Naive B cell (primary cell): ENCODE results near the gene CD276. TPM values are rescaled to one million over a fixed set of nuclear protein-coding genes. Genes with fewer than 3 reads are reported as not detected.

Experiments
- ATAC-seq, 2 donors: fragments of 150-1000 bp; cut with Tn5 transposase; 2 replicates each; pipeline ENCODE4 v1.10.0; 2021; ENCODE audit warnings: low read depth in 2 of 2, mild to moderate bottlenecking in 2 of 2, moderate library complexity in 2 of 2
- DNase-seq: peaks from one replicate; pipeline ENCODE4 v3.0.0; 2022
- H3K27ac Mint-ChIP-seq, 6 donors: one replicate each; pipeline ENCODE4 v1.8.0; 2020 to 2022; ENCODE audit warnings: mild to moderate bottlenecking in 6 of 6, mixed read lengths in 6 of 6, moderate library complexity in 5 of 6, inconsistent platforms in 2 of 6
- H3K27me3 Mint-ChIP-seq, 3 donors: one replicate each; pipeline ENCODE4 v1.8.0; 2021 to 2022; ENCODE audit warnings: mixed read lengths in 3 of 3, mild to moderate bottlenecking in 1 of 3
- H3K36me3 Mint-ChIP-seq, 2 donors: one replicate each; pipeline ENCODE4 v1.8.0; 2020 to 2022; ENCODE audit warnings: mixed read lengths in 2 of 2, inconsistent platforms in 1 of 2, mild to moderate bottlenecking in 1 of 2
- H3K4me1 Mint-ChIP-seq, 3 donors: one replicate each; pipeline ENCODE4 v1.8.0; 2020 to 2022; ENCODE audit warnings: mixed read lengths in 3 of 3, inconsistent platforms in 1 of 3, mild to moderate bottlenecking in 1 of 3, moderate library complexity in 1 of 3
- H3K4me3 Mint-ChIP-seq, 8 donors: one replicate each; pipeline ENCODE4 v1.8.0; 2020 to 2022; ENCODE audit warnings: mild to moderate bottlenecking in 8 of 8, mixed read lengths in 8 of 8, moderate library complexity in 8 of 8, inconsistent platforms in 2 of 8
- H3K9me3 Mint-ChIP-seq, 7 donors: one replicate each; pipeline ENCODE4 v1.8.0; 2020 to 2022; ENCODE audit warnings: mixed read lengths in 7 of 7, mild to moderate bottlenecking in 5 of 7, inconsistent platforms in 2 of 7, moderate library complexity in 1 of 7
- polyA plus RNA-seq, 6 donors: library from polyadenylated mRNA; unstranded; fragments of 300-500 nt; fragmentation: Illumina TruSeq; gene quantifications; one replicate each; pipeline ENCODE4 v1.2.3, GENCODE V29; 2021; ENCODE audit warnings: low read depth in 6 of 6

The CD276 gene
- polyA plus RNA-seq, 6 donors from 2014 or later = not detected

DNA sequence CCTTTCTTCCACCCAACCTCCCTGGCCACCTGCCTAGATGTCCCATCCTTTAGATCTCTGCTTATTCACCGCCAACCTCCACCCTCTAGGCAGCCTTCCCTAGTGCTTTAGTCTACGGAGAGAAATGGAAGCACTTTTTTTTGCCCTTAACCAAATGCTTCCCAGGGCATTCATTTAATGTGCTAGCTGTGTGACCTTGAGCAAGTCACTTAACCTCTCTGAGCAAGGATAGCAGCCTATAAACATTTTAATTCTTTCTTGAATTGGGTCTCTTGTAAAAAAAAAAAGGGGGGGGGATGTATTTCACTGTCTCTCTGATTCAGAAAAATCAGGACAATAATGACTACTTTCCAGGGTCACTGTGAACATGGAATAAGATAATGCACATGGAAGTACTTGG is 72.2 kb downstream of the CD276 start:
- Mint-ChIP-seq H3K9me3 (peaks cover 0 to 3% (median 0%) of the 10 kb centered on the region in 7 donors), H3K4me1 (peaks cover 0 to 7% (median 3%) of the 10 kb centered on the region in 3 donors), H3K4me3 (no peak overlapping the region), H3K36me3 (peaks cover 0 to 14% of the 10 kb centered on the region in 2 donors), H3K27ac (no peak overlapping the region), H3K27me3 (peaks cover 26 to 41% (median 36%) of the 10 kb centered on the region in 3 donors)
- ATAC-seq = no peak
- DNase-seq = no peak

DNA sequence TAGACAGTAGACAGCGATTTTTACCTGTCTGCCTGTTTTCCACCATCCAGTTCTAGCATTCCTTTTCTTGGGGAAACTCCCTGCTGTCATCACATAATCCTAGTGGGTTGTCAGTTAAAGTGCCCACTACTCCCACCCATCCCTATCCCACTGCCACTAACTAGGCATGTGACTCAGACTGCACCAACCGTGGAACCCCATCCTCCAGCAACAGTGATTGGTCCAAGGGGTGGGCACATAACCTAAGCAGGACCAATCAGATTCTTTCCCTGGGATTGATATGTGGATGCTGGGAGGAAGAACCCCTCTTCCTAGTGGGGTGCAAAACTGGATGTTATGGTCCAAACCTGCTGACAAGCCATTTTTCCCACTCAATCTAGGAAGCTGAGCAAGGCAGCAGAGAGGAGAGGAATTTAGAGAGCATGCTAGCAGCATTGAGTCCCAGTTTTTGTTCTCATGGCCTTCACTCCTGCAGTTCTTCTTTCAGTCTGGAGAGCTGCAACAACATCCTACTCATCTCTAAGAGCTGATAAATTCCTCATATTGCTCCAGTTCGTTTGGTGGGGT is 72.8 kb downstream of the CD276 start:
- no peak overlapping the region for H3K4me3 Mint-ChIP-seq
- H3K27ac Mint-ChIP-seq = no peak overlapping the region
- DNase-seq (no peak), ATAC-seq (no peak)
- H3K4me1 Mint-ChIP-seq = peaks cover 0 to 6% (median 3%) of the 10 kb centered on the region in 3 donors
- peaks cover 26 to 38% (median 33%) of the 10 kb centered on the region in 3 donors for H3K27me3 Mint-ChIP-seq
- peaks cover 0 to 3% (median 0%) of the 10 kb centered on the region in 7 donors for H3K9me3 Mint-ChIP-seq
- peaks cover 0 to 14% of the 10 kb centered on the region in 2 donors for H3K36me3 Mint-ChIP-seq

DNA sequence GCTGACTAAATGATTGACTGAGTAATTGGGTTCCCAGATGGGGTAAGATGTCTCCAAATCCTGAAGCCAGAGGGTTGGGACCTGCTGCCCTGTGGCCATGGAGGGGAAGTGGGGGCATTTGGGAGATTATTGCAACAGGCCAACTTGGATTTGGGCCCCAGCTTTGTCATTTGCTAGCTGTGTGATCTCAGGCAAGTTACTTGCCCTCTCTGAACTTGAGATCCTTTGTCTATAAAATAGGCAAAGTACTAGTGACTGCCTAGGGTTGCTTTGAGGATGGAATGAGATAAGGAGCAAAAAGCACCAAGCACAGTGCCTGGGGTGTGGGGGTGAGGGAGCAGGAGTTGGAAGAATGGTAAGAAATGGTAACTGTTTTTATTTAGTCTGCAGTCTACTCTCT is 73.4 kb downstream of the CD276 start:
- Mint-ChIP-seq H3K4me1 (peaks cover 0 to 6% (median 3%) of the 10 kb centered on the region in 3 donors), H3K27ac (no peak overlapping the region)

DNA sequence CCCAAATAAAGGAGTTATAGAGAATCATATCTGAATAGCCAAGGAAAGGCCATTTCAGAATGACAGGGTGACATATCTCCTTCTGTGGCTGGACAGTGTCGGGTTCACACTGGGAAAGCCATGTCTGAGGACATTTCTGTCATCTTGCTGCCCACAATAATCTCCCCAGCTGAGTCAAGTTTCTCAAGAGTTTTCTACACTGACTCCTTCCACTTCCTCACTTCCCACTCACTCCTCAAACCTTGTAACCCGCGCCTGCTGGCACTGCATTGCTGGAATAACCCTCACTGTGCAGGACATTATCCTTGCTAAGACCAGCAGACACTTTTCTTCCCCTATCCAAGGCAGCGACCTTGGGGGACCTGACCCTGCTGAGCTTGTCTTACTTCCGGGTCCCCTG is 74.3 kb downstream of the CD276 start:
- Mint-ChIP-seq H3K27ac (no peak overlapping the region), H3K4me3 (no peak overlapping the region), H3K9me3 (peaks cover 0 to 3% (median 0%) of the 10 kb centered on the region in 7 donors), H3K4me1 (peaks cover 0 to 5% (median 3%) of the 10 kb centered on the region in 3 donors), H3K36me3 (peaks cover 0 to 14% of the 10 kb centered on the region in 2 donors), H3K27me3 (peaks cover 30 to 37% (median 30%) of the 10 kb centered on the region in 3 donors)
- ATAC-seq (no peak), DNase-seq (no peak)

More for the DNA sequence above, 73.4 kb downstream of the CD276 start:
- peaks cover 0 to 14% of the 10 kb centered on the region in 2 donors for H3K36me3 Mint-ChIP-seq
- DNase-seq (no peak), ATAC-seq (no peak)
- H3K9me3 Mint-ChIP-seq = peaks cover 0 to 3% (median 0%) of the 10 kb centered on the region in 7 donors
- peaks cover 26 to 38% (median 33%) of the 10 kb centered on the region in 3 donors for H3K27me3 Mint-ChIP-seq
- H3K4me3 Mint-ChIP-seq = no peak overlapping the region

DNA sequence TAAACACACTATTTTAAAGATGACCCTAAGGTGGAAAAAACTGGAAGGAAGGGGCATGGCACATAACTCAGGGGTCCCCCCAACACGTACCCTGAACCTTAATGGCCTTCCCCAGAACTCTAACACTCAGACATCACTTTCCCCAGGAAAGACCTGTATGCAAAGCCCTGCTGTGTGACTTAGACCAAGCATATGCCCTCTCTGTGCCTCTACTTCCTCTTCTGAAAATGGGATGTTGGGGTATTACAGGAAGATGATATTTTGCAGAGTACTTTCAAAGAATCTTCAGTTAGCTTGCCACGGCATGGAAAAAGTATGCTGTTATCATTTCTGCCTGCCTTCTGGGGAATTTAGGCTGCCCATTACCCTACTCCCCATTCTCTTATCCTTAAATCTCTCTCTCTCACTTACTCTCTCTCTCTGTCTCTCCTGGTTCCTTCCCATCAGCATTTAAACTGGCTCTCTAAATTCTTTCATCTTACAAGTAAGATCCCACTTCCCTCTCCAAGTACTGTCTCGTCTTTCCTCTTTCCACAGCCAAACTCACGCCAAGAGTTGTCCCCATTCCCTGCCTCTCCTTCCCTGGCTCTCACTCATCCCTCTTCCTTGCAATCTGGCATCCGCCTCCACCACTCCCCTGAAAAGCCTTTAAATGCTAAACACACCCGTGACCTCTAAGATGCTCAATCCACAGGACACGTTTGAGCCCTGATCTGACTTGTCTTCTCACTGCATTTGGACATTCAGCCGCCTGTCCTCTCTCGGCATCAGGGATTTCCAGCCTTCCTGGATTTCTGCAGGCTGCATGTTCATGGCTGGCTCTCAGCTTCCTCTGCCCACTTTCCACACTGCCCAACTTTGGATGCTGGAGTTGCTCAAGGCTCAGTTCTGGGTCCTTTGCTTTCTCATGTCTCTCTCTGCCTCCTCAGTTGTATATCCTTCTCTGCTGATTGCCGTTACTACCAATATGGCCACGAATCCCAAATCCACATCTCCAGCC is 76.4 kb downstream of the CD276 start:
- Mint-ChIP-seq H3K4me3 (no peak overlapping the region), H3K27me3 (peaks cover 13 to 20% (median 16%) of the 10 kb centered on the region in 3 donors), H3K36me3 (no peaks in the 10 kb centered on the region), H3K4me1 (no peaks in the 10 kb centered on the region), H3K27ac (no peak overlapping the region), H3K9me3 (no peaks in the 10 kb centered on the region)
- ATAC-seq (no peak), DNase-seq (no peak)

DNA sequence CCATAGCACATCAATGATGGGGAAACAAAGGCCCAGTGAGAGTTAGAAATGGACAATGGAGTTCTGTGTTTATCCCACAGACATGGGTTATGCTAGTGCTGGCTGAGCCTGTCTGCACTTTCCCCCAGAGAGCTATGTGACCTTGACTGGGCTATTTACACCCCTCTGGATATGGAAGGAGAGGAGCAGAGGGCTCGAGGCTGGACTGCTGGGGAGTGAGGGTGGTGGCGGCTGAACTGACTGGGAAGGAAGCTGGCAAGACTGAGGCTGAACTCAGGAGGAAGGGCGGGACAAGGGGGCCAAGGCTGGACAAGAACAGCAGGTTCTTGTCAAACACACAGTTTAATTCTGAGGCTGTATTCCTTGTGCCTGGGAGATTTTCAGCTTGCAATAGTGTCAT is 79.7 kb downstream of the CD276 start:
- Mint-ChIP-seq H3K27me3 (peaks cover 15 to 23% (median 18%) of the 10 kb centered on the region in 3 donors), H3K9me3 (peaks cover 0 to 9% (median 0%) of the 10 kb centered on the region in 7 donors), H3K4me3 (no peak overlapping the region), H3K27ac (no peak overlapping the region), H3K4me1 (no peaks in the 10 kb centered on the region), H3K36me3 (peaks cover 0 to 9% of the 10 kb centered on the region in 2 donors)
- ATAC-seq (no peak), DNase-seq (no peak)

Other genes starting within 250 kb of the CD276 start
- gene REC114, start 241.2 kb upstream of the CD276 start, polyA plus RNA-seq = not detected
- gene NPTN, start 51.0 kb upstream of the CD276 start, polyA plus RNA-seq = 10 to 100 TPM; 20.4 to 40.5 (median 28.3) TPM
- not detected for gene INSYN1, start 69.0 kb downstream of the CD276 start, polyA plus RNA-seq
- not detected for gene TBC1D21, start 189.2 kb downstream of the CD276 start, polyA plus RNA-seq
- gene LOXL1, start 242.1 kb downstream of the CD276 start, polyA plus RNA-seq = under 1 TPM in 2 of 6 donors, not detected in 4; 0.19 to 0.48 TPM